Sigmoid colon (tissue), 7 donors: Measurements from ENCODE around the gene NAA40. TPM values are rescaled to one million over a fixed set of nuclear protein-coding genes. Genes with fewer than 3 reads are reported as not detected.

ENCODE experiments used
- DNase-seq: peaks from one replicate; pipeline ENCODE4 v3.0.0-alpha.2; 2019
- H3K27ac ChIP-seq, 4 donors: fragments of 200-600 bp; sonication (generic); one replicate each; pipeline ENCODE4 v1.5.1; 2016 to 2019; ENCODE audit warnings: mild to moderate bottlenecking in 1 of 4
- H3K27me3 ChIP-seq, 3 donors: fragments of 200-600 bp; sonication (generic); one replicate each; pipeline ENCODE4 v1.5.1; 2019; ENCODE audit warnings: mild to moderate bottlenecking in 1 of 3
- H3K36me3 ChIP-seq, 4 donors: fragments of 200-600 bp; sonication (generic); one replicate each; pipeline ENCODE4 v1.5.1; 2016 to 2019
- H3K4me1 ChIP-seq, 4 donors: fragments of 200-600 bp; sonication (generic); one replicate each; pipeline ENCODE4 v1.5.1; 2017 to 2019
- H3K4me3 ChIP-seq, 4 donors: fragments of 200-600 bp; sonication (generic); one replicate each; pipeline ENCODE4 v1.5.1; 2017 to 2019; ENCODE audit warnings: mild to moderate bottlenecking in 2 of 4, moderate library complexity in 1 of 4
- H3K9me3 ChIP-seq, 4 donors: fragments of 200-600 bp in 3 of 4; sonication (generic) in 3 of 4; one replicate each; pipeline versions ENCODE4 v1.5.1 to v1.6.1; 2013 to 2019
- EP300 ChIP-seq, 4 donors: sonication (generic); formaldehyde crosslinking; IDR thresholded peaks; one replicate each; pipeline ENCODE4 v1.6.1; 2017; ENCODE audit warnings: antibody characterized with exemption in 4 of 4
- POLR2A ChIP-seq, 2 donors: fragments of 450-650 bp; IDR thresholded peaks; one replicate each; pipeline ENCODE4 v1.6.1; 2016; ENCODE audit warnings: antibody characterized with exemption in 2 of 2, mild to moderate bottlenecking in 2 of 2, moderate library complexity in 2 of 2
- POLR2AphosphoS5 ChIP-seq, 4 donors: sonication (generic); formaldehyde crosslinking; IDR thresholded peaks; one replicate each; pipeline ENCODE4 v1.6.1; 2017; ENCODE audit warnings: antibody characterized with exemption in 4 of 4
- WGBS, 2 donors: extraction: QIAGEN DNeasy Blood & Tissue Kit; methylation state at CpG; one replicate each; pipeline ENCODE4 v1.1.7; 2013; 5-methylcytosine and 5-hydroxymethylcytosine counted together
- intact Hi-C: fragments of 100-400 bp; cut with DNase I; formaldehyde crosslinking; loops from one replicate; pipeline ENCODE4 v1.15.1; 2023
- polyA plus RNA-seq, 3 donors: library from polyadenylated mRNA; stranded (reverse); fragments of 200-250 nt; gene quantifications; one replicate each; pipeline ENCODE4 v1.2.3, GENCODE V29; 2013
- total RNA-seq, 4 donors: library from RNA; depleted of rRNA; stranded (reverse); fragments of >200 nt; gene quantifications; one replicate each; pipeline ENCODE4 v1.1.0, GENCODE V29; 2016
- TF ChIP-seq, protein P1 (sequence below), 4 experiments: fragments of 450-650 bp in 3 of 4; fragments of 200-600 bp in 1 of 4; IDR thresholded peaks; one replicate each; pipeline ENCODE4 v1.5.1; 2016 to 2019; ENCODE audit warnings: antibody characterized with exemption in 4 of 4, mild to moderate bottlenecking in 3 of 4, moderate library complexity in 2 of 4
- donor health status: healthy with polysubstance abuse.
- donor health status: Bipolar disorder and iron deficiency.
- donor health status: healthy.

Gene NAA40
- total and polyA plus RNA-seq, 7 donors: 5.4 to 22.9 (median 7.4) TPM

DNA sequence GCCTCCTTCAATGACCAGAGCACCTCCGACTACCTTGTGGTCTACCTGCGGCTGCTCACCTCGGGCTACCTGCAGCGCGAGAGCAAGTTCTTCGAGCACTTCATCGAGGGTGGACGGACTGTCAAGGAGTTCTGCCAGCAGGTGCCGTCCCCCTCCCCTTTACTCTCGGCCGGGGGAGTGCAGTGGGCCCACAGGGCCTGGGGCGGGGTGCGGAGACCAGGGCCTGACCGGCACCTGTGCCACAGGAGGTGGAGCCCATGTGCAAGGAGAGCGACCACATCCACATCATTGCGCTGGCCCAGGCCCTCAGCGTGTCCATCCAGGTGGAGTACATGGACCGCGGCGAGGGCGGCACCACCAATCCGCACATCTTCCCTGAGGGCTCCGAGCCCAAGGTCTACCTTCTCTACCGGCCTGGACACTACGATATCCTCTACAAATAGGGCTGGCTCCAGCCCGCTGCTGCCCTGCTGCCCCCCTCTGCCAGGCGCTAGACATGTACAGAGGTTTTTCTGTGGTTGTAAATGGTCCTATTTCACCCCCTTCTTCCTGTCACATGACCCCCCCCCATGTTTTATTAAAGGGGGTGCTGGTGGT, 58.4 kb downstream of the NAA40 start:
- Histone ChIP-seq H3K9me3 (no peaks in the 10 kb centered on the region), H3K27me3 (peaks cover 0 to 7% (median 0%) of the 10 kb centered on the region in 3 donors), H3K36me3 (peaks cover 15 to 59% (median 23%) of the 10 kb centered on the region in 4 donors), H3K4me1 (peaks cover 0 to 35% (median 30%) of the 10 kb centered on the region in 4 donors), H3K4me3 (no peak overlapping the region), H3K27ac (no peak overlapping the region)
- TF ChIP-seq POLR2A (IDR thresholded peaks at IDR 0.05): no peak
- intact Hi-C loops: no loop called here
- no peak for DNase-seq
- 94 to 95% methylated on average over 27 of the region's 27 CpGs for WGBS, 2 donors

DNA sequence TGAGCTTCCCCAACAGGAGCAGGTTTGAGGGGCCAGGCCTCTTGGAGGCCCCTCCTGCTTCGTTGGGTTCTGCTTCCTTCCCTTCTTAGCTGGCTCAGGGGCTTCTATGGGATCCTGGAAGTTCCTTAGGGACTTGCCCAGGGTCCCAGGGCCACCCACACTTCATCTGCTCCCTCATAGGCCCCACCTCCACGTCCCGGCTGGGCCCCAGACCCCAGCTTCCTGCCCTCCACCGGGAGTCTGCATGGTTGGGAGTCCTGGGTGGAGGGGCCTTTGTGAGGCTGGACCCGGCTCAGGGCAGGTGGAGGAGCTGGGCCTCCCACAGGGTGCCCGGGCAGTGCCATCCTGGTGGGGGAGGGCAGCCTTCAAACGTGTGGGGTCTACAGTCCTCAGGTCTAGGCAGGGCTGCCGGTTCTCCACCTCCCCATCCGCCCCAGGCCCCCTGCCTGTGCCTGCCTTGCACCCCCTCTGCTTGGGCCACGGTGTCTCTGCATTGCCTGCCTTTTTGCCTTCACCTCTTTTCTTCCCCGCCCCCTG, 59.1 kb downstream of the NAA40 start:
- Histone ChIP-seq H3K9me3 (no peaks in the 10 kb centered on the region), H3K4me3 (no peak overlapping the region), H3K27me3 (peaks cover 0 to 7% (median 0%) of the 10 kb centered on the region in 3 donors), H3K4me1 (peaks cover 0 to 39% (median 30%) of the 10 kb centered on the region in 4 donors), H3K36me3 (peaks cover 15 to 55% (median 22%) of the 10 kb centered on the region in 4 donors), H3K27ac (no peak overlapping the region)
- 83 to 87% methylated on average over 11 of the region's 11 CpGs for WGBS, 2 donors
- intact Hi-C loops: no loop called here
- DNase-seq: no peak
- TF ChIP-seq, protein P1, sequence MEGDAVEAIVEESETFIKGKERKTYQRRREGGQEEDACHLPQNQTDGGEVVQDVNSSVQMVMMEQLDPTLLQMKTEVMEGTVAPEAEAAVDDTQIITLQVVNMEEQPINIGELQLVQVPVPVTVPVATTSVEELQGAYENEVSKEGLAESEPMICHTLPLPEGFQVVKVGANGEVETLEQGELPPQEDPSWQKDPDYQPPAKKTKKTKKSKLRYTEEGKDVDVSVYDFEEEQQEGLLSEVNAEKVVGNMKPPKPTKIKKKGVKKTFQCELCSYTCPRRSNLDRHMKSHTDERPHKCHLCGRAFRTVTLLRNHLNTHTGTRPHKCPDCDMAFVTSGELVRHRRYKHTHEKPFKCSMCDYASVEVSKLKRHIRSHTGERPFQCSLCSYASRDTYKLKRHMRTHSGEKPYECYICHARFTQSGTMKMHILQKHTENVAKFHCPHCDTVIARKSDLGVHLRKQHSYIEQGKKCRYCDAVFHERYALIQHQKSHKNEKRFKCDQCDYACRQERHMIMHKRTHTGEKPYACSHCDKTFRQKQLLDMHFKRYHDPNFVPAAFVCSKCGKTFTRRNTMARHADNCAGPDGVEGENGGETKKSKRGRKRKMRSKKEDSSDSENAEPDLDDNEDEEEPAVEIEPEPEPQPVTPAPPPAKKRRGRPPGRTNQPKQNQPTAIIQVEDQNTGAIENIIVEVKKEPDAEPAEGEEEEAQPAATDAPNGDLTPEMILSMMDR (IDR thresholded peaks at IDR 0.05): no peak
- TF ChIP-seq EP300 (IDR thresholded peaks at IDR 0.05): no peak
- no peak for TF ChIP-seq POLR2A (IDR thresholded peaks at IDR 0.05)
- TF ChIP-seq POLR2AphosphoS5 (IDR thresholded peaks at IDR 0.05): no peak

DNA sequence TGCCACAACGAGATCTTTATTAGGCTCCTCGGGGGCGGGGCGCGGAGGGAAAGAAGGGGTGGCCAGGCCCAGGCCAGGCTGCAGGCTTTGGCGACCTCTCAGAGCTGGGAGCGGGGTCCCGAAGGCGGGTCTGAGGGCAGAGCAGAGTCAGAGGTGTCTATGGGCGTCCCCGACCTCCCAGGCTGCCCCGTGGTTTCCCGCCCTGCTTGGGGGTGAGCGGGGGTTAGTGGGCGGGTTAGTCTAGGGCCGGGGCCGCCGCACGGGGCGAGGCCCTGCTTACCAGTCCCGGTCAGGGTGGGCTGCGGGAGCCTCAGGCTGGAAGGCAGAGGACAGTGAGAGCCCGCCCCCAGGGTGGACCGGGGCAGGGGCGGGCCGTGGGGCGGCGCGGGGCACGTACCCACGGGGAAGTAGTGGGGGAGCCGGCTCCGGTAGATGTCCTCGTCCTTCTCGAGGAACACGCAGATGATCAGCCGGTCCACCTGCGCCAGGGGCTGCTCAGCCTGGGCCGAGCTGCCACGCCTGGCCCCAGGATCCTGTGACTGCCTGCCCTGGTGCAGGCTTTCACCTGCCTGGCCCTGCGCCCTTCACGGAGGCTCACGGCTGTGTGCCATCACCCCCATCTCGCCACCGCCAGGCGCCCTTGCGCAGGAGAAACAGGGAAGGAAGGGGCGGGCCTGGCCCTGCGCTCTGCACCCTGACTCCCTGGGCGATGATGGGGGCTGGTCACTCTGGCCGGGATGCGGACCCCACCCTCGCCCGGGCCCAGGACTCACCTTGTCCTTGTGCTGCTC, 60.0 kb downstream of the NAA40 start:
- peaks cover 11 to 48% (median 19%) of the 10 kb centered on the region in 4 donors for H3K36me3 ChIP-seq
- H3K27me3 ChIP-seq: peaks cover 0 to 7% (median 0%) of the 10 kb centered on the region in 3 donors
- 72 to 78% methylated on average over 54 of the region's 54 CpGs for WGBS, 2 donors
- no peak for DNase-seq
- TF ChIP-seq POLR2A (IDR thresholded peaks at IDR 0.05): no peak
- no peak for TF ChIP-seq POLR2AphosphoS5 (IDR thresholded peaks at IDR 0.05)
- no peak for TF ChIP-seq EP300 (IDR thresholded peaks at IDR 0.05)
- TF ChIP-seq, protein P1 (IDR thresholded peaks at IDR 0.05): no peak
- H3K9me3 ChIP-seq: no peaks in the 10 kb centered on the region
- H3K4me1 ChIP-seq: peaks cover 0 to 39% (median 30%) of the 10 kb centered on the region in 4 donors
- H3K27ac ChIP-seq: no peak overlapping the region
- H3K4me3 ChIP-seq: peak overlapping the region in 3 of 4 donors; percentile 35 to 44 (median 40)
- intact Hi-C loops: no loop called here

DNA sequence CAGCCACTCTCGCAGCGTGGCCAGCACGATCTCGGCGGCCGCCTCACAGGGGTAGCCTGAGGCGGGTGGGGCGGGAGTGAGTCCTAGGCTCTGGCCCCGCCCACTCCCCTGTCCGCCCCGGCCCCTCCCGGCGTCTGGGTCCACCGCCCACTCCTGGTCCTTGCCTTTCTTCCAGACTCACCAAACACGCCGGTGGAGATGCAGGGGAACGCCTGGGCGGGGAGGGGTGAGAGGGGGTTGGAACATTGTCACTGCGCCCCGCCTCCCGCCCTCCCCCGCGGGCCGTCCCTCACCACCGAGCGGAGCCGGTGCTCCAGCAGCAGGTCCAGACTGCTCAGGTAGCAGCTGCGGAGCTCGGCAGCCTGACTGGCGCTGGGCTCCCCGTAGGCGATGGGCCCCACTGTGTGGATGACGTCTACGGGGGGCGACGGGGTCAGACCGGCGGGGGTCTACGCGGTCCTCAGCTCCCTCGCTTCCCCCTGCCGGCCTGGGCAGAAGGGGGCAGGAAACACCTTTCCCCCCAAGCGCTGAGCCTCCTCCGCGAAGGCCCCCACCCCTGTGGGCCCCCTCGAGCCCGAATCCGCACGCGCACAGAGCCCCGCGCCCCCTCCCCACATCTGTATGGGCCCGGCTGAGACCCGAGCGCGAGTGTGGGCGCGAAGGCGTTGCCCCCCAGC, 60.7 kb downstream of the NAA40 start:
- no peak overlapping the region for H3K27ac ChIP-seq

DNA sequence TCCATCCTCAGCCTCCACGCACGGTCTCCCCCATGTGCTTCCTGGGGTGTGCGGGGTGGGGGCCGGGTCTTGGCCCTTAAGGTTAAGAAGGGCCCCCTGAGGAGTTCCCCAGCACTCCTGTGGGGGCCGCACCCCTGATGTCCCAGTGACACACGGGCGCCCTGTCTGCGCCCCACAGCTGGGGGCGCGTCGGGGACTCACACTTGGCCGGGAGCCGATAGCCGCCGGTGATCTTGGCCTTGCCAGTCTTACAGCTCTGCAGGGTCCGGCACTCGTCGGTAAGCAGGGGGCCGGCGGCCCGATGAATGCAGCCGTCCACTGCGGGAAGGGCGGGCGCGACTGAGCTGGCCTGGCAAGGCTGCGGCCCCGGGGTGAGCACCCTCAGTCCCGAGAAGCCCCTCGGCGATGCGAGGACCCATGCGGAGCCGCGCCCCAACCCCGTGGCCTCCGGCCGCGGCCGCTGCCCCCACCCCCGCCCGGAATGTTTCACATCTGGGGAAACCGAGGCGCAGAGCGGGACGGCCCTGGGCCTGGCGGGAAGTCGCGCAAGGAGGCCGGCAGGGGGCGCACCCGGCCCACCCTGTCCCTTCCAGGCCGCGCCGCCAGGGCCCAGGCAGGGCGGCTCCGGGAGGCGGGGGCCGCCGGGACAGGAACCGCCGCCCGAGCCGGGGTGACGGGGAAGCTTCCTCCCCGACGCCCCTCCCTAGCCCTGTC, 61.4 kb downstream of the NAA40 start:
- H3K27ac ChIP-seq: peak overlapping the region in 2 of 4 donors; percentile 29 to 35
- peaks cover 0 to 39% (median 30%) of the 10 kb centered on the region in 4 donors for H3K4me1 ChIP-seq
- peak overlapping the region; percentile 13 to 44 (median 38) for H3K4me3 ChIP-seq

More for the DNA sequence above, 60.7 kb downstream of the NAA40 start:
- Histone ChIP-seq H3K36me3 (peaks cover 11 to 41% (median 18%) of the 10 kb centered on the region in 4 donors), H3K4me1 (peaks cover 0 to 39% (median 30%) of the 10 kb centered on the region in 4 donors), H3K9me3 (no peaks in the 10 kb centered on the region), H3K27me3 (peaks cover 0 to 7% (median 0%) of the 10 kb centered on the region in 3 donors), H3K4me3 (peak overlapping the region in 3 of 4 donors; percentile 35 to 44 (median 40))
- no peak for TF ChIP-seq EP300 (IDR thresholded peaks at IDR 0.05)
- WGBS, 2 donors: 12 to 34% methylated on average over 59 of the region's 59 CpGs
- intact Hi-C loops: loop anchor here (1.0 kb wide), 2 partner anchors 149 to 154 kb away; no protein-coding TSS in a partner anchor
- DNase-seq: peak; percentile 86

More for the DNA sequence above, 61.4 kb downstream of the NAA40 start:
- peaks cover 0 to 7% (median 0%) of the 10 kb centered on the region in 3 donors for H3K27me3 ChIP-seq
- H3K9me3 ChIP-seq: no peaks in the 10 kb centered on the region
- WGBS, 2 donors: 3 to 14% methylated on average over 67 of the region's 67 CpGs
- peak; percentile 87 for DNase-seq
- H3K36me3 ChIP-seq: peaks cover 11 to 34% (median 18%) of the 10 kb centered on the region in 4 donors
- intact Hi-C loops: loop anchor here (1.0 kb wide), 2 partner anchors 148 to 153 kb away; no protein-coding TSS in a partner anchor
- TF ChIP-seq POLR2AphosphoS5 (IDR thresholded peaks at IDR 0.05) (no peak), EP300 (IDR thresholded peaks at IDR 0.05) (no peak), POLR2A (IDR thresholded peaks at IDR 0.05) (no peak)
- TF ChIP-seq, protein P1 (IDR thresholded peaks at IDR 0.05): peak in 3 of 4 experiments; percentile 48 to 89 (median 59)
